ENCODE data around the gene ZDHHC7. TPM values are rescaled to one million over a fixed set of nuclear protein-coding genes. Genes with fewer than 3 reads are reported as not detected.
A peak's percentile ranks its signal among the peaks of the same experiment; 100 is the strongest.

The ZDHHC7 gene
- total and polyA plus RNA-seq, 2 of the 8 experiments (the other 6 are each of a cell fraction or from before 2014, with no cell fraction given), result 40.5 to 56.3 TPM

- no peak overlapping the region for H3K23ac ChIP-seq (ENCODE audit: insufficient read length)
- H3K4me2 ChIP-seq (ENCODE audit: insufficient read depth in 1 of 2, low read depth in 2 of 2, low read length in 2 of 2), result no peak overlapping the region
- no peak overlapping the region for H2BK20ac ChIP-seq (ENCODE audit: low read length)
- no peak overlapping the region for H2BK12ac ChIP-seq (ENCODE audit: low read depth, low read length)
- H3K4me1 ChIP-seq (replicated peaks in 1 of 4; ENCODE audit: control insufficient read depth in 3 of 4, insufficient read depth in 4 of 4, low read length in 3 of 4), result 0 out of 7 replicates have a peak, but pooled peaks cover 0 to 3% (median 0%) of the 10 kb centered on the region in 4 experiments
- H3K4me3 ChIP-seq (ENCODE audit: extremely low read depth in 1 of 4, insufficient read depth in 2 of 4, low read depth in 3 of 4, low read length in 4 of 4), result no peak overlapping the region
- no peak overlapping the region for H3K18ac ChIP-seq (ENCODE audit: extremely low read depth, low read length)
- H4K5ac ChIP-seq (ENCODE audit: insufficient read length, low read depth, low read length), result no peak overlapping the region
- H4K8ac ChIP-seq (ENCODE audit: extremely low read depth, insufficient read depth, low read length), result peak overlapping the region; percentile 20; the same call in 1 of the 2 replicates
- DNase-seq (ENCODE audit: low read depth in 1 of 2, low spot score in 2 of 2) (no peak), FAIRE-seq (no peak)
- no peak overlapping the region for H4K91ac ChIP-seq (replicated peaks; ENCODE audit: insufficient read length, low read length)
- ChIA-PET POLR2A (ENCODE audit: partially characterized antibody) (no interaction called here), CTCF (ENCODE audit: partially characterized antibody) (interaction anchor here (1.0 to 1.8 kb wide), 5 partner anchors 10 to 91 kb away, joined by 3 to 7 read pairs (median 5); no protein-coding TSS in a partner anchor)
- H3K79me2 ChIP-seq (ENCODE audit: control insufficient read depth in 1 of 2, insufficient read depth in 2 of 2, low read length in 2 of 2), result peaks cover 0 to 23% of the 10 kb centered on the region in 2 experiments; a peak in 3 of 4 replicates
- TF ChIP-seq MAFK (IDR thresholded peaks at IDR 0.05; ENCODE audit: low read depth, low read length) (no peak), PHF8 (conservative IDR thresholded peaks at IDR 0.05; ENCODE audit: low read depth, low read length) (no peak), EP300 (IDR thresholded peaks at IDR 0.05; ENCODE audit: borderline replicate concordance in 1 of 2, low read depth in 2 of 2, low read length in 2 of 2) (no peak), EZH2 (IDR thresholded peaks at IDR 0.05; ENCODE audit: low read depth, low read length, severe bottlenecking) (no peak), RNF2 (IDR thresholded peaks at IDR 0.05; ENCODE audit: borderline replicate concordance, low read depth, low read length, missing control alignments, poor library complexity, severe bottlenecking) (no peak)
- 85% methylated on average over 8 of the region's 8 CpGs; no CpG with 5 or more reads in 1 of the 2 experiments for WGBS, 2 experiments (ENCODE audit: extremely low coverage in 1 of 2, insufficient coverage in 1 of 2, insufficient read length in 1 of 2, insufficient replicate concordance in 2 of 2, low coverage in 1 of 2, low lambda C conversion rate in 2 of 2, missing lambda C conversion rate in 1 of 2)
- no peak overlapping the region for H3K27ac ChIP-seq (ENCODE audit: low read depth, low read length)
- H2BK15ac ChIP-seq (ENCODE audit: low read length), result no peak overlapping the region
- no peak overlapping the region for H3K56ac ChIP-seq (replicated peaks; ENCODE audit: insufficient read length, low read depth, low read length)
- no peak overlapping the region for H2AFZ ChIP-seq (ENCODE audit: low read length)
- H2BK5ac ChIP-seq (ENCODE audit: low read depth, low read length), result no peak overlapping the region
- H3K14ac ChIP-seq (ENCODE audit: insufficient read length), result no peak overlapping the region
- H3K79me1 ChIP-seq (ENCODE audit: low read depth, low read length), result peaks cover 3% of the 10 kb centered on the region; the same call in 1 of the 2 replicates
- no peaks in the 10 kb centered on the region for H3K27me3 ChIP-seq (replicated peaks in 1 of 4; ENCODE audit: control insufficient read depth in 3 of 4, extremely low read depth in 1 of 4, insufficient read depth in 3 of 4, low read length in 3 of 4)
- no peak overlapping the region for H2BK120ac ChIP-seq (replicated peaks; ENCODE audit: low read depth, low read length)
- H3K9ac ChIP-seq (replicated peaks in 1 of 4; ENCODE audit: extremely low read depth in 1 of 4, low read depth in 3 of 4, low read length in 3 of 4), result no peak overlapping the region
- no peak overlapping the region for H2AK5ac ChIP-seq (ENCODE audit: low read depth, low read length)
- H3K36me3 ChIP-seq (ENCODE audit: control insufficient read depth in 2 of 4, insufficient read depth in 4 of 4, low read length in 3 of 4), result peaks cover 0 to 15% (median 3%) of the 10 kb centered on the region in 4 experiments; a peak in 5 of 8 replicates
- no peaks in the 10 kb centered on the region for H3K9me3 ChIP-seq (ENCODE audit: insufficient read depth in 2 of 2, low read depth in 1 of 2, low read length in 1 of 2)
- H3K23me2 ChIP-seq (ENCODE audit: low read depth, low read length), result no peaks in the 10 kb centered on the region
- H3K4ac ChIP-seq (replicated peaks; ENCODE audit: insufficient read length, low read depth, low read length), result no peak overlapping the region
- H4K20me1 ChIP-seq (replicated peaks in 1 of 2; ENCODE audit: control insufficient read depth in 1 of 2, insufficient read depth in 2 of 2, low read length in 2 of 2), result peaks cover 4 to 9% of the 10 kb centered on the region in 2 experiments
These were observed 15.7 kb downstream of the ZDHHC7 start for GRCh38 chr16:84995663-84996062.

All from H1 (cell line).